GM21529 (cell line): ENCODE data around the gene CTNND2.
"Not testable (repeated sequence)": the region's sequence is repeated elsewhere in the genome, so short reads cannot be mapped to it uniquely, and the experiment has no call there.

Experiments
- ATAC-seq: cut with Tn5 transposase; IDR thresholded peaks from one replicate; pipeline ENCODE4 v1.9.1; 2021; ENCODE audit not compliant: unreplicated experiment

The CTNND2 gene

DNA sequence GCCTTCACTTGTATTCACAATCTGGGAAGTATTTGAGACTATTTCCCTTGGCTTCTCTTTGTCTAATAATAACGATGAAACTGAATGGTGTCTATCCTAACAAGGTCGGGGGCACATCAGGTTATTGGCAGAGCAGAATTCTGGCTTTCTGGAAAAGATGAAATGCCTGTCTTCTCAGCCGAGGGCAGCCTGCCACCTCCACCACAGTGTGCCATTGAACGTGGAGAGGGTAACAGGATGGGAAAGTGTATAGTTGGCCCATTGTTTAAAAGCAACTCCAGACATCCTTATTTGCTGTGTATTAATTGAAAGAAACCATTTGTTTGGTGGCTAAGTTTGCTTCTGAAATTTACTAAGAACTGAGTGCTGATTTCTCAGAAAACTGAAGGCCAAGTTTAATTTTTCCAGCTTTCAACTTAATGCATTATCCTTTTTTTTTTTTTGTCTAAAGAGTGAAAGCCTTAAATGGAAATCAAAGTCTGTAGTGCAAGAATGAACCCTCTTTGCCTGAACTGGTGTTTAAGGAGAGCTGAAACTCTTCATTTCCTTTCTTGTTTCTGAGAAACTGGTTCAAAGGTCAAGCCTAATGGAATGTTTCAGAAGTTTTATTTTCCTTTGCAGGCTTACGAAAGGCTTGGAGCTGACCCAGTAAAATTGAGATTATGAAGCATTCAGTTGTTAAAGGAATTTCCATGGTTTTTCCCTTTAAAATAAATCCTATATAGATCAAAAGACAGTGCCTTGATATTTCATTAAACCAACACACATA, 579.5 kb downstream of the CTNND2 start:
- no peak for ATAC-seq

DNA sequence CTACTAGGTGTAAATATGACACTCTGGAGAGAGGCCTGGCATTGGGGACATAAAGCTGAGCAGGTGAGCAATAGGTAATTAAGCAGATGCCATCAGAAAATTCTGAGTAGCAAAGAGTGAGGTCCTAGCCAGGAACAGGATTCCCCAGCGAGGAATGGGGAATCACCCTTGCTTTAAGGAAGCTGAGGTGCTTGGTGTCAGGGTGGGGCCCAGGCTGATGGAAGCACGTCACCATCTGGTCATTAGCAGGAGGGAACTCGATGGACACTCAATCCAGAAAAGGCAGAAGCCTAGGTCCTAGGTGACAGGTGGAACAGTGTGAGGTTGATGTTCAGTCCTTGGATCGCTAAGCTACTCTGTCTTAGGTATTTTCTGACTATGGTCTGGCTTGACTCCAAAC, 580.5 kb downstream of the CTNND2 start:
- ATAC-seq, result no peak

DNA sequence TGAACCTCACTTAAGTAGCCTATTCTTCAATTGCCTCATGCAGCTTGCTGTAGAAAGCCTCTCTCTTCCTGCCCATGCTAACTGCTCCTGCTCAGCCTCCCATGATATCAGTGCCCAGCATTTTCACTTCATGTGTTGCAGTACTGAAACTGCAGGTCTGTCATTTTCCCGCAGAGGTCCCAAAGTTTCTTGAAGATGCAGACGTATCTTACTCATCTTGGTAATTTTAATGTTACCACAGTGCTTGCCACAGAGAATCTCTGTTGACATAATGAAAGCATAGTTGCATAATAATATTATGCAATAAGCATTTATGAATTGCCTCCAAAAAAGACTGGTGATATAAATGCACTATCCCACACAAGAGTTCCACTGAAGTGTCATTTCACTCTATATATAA, 582.1 kb downstream of the CTNND2 start:
- no peak for ATAC-seq

DNA sequence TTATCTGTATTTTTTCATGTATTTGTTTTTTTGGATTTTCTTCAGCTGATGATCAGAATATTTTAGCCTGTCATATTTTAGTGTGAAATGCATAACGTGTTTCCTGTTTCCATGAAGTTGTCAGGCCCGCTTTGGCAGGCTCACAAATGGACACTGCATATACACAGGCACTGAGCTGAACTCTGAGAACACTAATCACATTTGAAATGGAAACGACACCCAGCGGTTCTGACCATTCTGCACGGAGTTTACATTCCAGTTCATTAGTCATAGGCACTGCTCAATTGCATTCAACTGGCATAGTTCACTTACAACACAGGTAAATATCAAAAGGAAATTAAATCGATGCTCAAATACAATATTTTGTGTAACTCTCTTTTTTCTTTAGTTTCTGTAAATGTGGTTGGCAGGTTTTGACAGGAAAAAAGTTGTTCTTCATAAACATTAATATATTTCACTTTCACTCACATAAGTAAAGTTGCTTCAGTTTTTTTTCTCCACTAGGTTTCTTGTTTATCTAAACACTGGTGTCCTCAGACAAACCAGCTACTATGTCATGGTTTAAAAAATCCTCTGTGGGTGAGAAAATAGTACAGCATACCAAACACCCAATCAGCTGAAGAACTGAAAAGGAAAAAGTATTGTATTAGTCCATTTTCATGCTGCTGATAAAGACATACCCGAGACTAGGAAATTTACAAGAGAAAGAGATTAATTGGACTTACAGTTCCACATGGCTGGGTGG, 584.2 kb downstream of the CTNND2 start:
- ATAC-seq, result no peak

DNA sequence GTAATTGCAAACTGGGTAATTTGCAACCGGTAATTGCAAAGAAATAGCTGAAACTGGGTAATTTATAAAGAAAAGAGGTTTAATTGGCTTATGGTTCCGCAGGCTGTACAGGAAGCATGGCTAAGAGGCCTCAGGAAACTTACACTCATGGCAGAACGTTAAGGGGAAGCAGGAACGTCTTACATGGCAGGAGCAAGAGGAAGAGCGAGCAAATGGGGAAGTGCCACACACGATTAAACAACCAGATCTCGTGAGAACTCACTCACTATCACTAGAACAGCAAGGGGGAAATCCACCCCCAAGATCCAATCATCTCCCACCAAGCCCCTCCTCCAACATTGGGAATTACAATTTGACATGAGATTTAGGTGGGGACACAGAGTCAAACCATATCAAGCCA, 590.6 kb downstream of the CTNND2 start:
- ATAC-seq, result not testable (repeated sequence)

DNA sequence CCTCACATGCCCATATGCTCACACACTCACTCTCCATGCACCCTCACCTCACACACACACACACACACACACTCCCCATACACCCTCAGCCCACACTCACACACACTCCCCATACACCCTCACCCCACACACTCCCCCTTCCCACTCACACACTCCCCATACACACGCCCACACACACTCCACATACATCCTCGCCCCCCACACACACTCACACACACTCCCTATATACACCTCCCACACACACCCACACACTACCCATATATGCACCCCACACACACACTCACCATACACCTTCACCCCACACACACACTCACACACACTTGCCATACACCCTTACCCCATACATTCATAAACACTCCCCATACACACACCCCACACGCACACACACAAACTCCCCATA, 592.5 kb downstream of the CTNND2 start:
- no peak for ATAC-seq

DNA sequence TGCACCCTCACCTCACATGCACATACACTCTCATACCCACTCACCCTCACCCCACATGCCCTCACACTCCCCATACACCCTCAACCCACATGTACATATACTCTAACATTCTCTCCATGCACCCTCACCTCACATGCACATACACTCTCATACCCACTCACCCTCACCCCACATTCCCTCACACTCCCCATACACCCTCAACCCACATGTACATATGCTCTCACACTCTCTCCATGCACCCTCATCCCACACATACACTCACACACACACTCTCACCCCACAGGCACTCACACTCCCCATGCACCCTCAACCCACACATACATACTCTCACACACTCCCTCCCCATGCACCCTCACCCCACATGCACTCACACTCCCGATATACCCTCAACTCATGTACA, 593.0 kb downstream of the CTNND2 start:
- no peak for ATAC-seq

DNA sequence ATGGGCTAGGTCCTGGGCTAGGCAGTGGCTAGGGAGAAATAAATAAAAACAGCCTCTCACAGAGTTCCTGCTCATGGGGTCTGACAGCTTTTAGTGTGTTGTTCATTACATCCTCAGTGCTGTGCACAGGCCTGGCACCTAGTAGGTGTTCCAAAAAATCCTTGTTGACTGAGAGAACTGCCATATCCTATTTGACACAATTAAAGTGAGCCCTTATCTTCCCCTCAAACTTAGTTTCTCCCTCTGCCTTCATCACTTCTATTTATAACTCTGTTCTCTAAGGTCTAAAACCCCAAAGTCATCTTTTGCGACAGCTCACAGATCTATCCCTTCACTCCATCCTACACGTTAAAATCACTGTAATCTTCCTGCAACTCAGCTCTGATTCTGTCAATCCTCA, 594.1 kb downstream of the CTNND2 start:
- ATAC-seq, result no peak

DNA sequence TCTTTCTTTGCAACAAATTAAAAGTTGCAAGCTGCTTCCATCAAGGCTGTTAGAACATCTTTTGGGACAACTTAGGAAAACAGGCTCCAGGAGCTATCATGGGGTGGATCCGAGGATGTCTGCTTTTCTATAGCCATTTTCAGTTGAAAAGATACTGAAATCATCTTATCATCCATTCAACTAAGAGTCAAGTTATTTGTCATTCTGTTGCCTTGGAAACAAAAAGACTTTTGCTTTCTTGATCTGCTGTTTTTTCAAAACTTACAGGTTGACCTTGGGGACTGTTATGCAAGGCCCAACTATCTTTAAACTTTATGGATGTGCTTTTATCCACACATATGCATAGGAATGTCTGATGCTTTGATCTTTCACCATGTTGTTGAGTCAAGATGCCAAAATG, 597.9 kb downstream of the CTNND2 start:
- ATAC-seq, result no peak

DNA sequence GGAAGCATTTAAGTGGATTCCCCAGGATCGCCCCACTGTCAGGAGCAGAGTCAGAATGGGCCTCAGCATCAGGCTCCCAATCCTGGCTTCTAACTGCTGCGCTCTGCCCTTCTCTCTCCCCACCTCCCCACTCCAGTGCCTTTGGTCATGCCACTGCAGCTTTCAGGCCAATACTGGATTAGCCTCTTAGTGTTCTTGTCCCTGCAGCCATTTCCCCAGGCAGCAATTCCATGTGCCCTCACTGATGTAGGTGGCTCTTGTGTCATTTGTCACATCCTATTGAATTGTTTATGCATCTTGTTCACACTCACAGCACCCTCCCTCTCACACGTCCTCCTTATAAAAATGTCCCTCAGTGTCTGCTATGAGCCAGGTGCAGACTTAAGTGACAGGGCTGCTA, 599.0 kb downstream of the CTNND2 start:
- ATAC-seq, result no peak

DNA sequence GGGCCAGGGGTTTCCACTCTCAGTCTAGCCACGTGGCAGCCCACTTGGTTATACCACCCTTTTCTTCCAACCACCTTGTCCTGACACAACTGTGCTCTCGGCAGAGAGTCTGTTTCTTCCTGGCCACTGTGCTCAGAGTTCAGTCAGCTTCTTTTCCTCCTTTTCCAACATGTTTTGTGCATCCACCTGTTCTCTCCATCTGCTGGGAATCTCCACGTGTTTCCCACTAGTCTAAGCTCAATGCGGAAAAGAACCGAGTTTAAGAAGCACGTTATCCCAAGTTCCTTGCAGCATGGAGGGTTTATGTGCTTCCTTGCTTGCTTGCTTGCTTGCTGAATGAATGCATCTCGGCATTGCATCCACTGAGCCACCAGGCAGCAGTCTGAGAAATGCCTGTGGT, 599.6 kb downstream of the CTNND2 start:
- ATAC-seq, result no peak

DNA sequence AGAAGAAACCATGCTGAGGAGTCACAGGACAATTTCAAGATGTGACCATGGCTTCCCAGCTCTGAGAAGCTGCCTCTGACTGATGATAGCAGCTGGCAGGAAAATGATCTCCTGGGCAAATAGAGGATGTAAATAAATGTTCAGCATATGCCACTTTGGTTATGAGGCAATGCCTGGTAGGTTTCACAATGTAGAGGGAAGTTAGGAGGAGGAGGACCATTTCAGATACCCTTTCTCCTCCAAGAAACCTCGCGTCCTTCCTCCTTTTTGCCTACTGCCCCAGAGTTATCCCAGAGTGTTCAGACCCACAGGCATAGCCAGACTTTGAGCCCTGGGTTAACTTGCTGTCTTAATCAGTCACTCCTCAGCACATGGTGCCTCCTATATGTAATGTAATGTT, 601.6 kb downstream of the CTNND2 start:
- no peak for ATAC-seq

DNA sequence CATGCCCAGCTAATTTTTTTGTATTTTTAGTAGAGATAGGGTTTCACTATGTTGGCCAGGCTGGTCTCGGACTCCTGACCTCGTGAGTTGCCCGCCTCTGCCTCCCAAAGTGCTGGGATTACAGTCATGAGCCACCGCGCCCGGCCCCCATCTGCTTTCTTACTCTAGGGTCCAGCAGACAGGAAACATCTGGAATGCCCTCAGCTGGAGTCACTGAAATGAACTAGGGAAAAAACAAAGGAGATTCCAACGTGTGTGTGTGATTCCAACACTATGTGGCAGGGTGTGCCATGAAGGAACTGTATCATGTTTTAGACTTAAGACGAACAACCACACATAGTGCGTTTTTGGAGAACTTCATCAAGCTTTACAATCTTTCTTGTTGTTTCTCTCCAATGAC, 603.1 kb downstream of the CTNND2 start:
- no peak for ATAC-seq

DNA sequence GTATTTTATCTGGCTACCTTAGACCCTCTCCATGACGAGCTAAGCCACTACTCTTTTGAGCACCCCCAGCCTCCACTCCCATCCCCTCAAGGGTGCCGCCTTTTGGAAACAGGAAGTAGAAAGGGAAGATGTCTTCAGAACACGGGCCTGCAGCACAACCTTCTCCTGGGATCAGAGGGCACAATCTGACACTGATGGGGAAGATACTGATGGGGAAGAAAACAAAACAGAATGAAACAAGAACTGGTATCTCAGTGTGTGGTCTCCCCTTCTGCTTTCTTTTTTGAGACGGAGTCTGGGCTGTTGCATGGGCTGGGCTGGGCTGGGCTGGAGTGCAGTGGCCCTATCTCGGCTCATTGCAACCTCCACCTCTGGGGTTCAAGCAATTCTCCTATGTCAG, 603.5 kb downstream of the CTNND2 start:
- ATAC-seq, result no peak

DNA sequence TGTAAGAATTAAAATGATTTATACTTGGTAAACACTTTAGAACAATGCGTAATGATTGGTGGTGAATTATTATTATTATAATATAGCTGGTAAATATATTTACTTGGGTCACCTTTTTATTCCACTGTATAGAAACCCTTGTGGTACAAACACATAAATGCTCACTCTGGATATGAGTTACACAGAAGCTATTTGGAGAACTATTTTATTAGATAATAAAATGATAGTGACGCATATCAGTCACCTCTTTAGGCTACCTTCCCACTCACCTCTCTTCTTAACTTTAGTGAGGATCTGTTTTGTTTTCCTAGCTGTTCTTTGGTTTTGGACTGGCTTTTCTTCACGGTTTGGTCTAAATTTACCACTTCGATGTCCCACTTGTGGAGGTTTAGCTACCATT, 605.4 kb downstream of the CTNND2 start:
- ATAC-seq, result no peak

DNA sequence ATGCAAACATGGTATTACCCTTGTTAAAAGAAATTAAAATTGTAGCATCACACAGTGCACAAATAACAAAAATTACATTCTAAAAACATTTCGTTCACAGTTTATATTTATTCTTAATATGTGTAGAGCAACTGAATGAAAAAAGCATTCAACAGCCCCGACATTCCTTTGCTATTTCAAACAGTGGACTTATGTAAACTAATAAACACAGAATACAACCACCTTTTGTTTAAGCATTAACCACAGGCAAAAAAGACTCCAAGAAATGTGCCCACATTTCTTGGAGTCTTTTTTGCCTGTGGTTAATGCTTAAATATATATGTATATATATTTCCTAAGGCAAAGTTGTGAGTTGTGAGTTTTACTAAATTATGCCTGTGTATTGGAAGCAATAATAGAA, 610.7 kb downstream of the CTNND2 start:
- ATAC-seq, result no peak

DNA sequence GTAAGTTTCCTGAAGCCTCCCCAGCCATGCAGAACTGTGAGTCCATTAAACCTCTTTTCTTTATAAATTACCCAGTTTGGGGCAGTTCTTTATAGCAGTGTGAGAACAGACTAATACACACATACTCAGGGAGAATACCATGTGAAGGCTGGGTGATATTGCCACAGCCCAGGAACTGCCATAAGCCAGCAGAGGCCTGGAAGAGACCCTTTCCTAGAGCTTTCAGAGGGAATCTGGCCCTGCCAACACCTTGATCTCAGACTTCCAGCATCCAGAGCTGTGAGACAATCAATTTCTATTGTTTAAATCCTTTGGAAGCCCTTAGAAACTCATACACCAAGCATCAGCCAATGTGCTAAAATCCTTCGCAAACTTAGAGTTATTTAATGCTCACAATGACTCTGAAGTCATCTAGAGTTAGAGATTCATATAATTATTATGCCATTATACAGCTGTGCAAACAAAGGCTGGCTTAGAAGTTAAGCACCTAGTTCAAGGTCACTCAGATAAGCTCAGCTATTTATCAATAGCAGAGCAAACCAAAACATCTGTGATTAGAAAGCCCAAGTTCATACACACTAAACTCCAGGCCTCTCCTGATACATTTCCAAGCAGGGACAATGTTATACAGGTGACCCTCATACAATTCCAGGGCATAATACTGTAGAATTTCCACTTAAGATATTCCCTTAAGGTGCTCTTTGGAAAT, 611.4 kb downstream of the CTNND2 start:
- ATAC-seq, result no peak

DNA sequence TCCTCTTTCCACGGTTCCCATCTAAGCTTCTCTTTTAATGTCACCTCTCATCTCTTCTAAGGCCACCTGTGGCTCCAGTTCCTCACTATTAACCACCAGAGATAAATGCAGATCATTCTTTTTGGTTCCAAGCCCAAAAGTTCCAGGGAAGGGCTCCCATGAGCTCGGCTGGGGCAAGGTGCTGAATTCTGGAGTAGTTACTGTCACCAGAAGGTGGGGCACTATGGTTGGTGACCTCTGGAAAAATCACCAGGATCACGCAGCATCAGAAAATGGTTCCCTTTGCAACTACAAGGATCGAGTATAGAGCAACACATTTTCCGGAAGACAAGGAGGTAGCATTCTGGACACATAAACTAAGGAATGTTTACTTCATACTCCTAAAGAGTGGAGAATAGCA, 614.5 kb downstream of the CTNND2 start:
- no peak for ATAC-seq

DNA sequence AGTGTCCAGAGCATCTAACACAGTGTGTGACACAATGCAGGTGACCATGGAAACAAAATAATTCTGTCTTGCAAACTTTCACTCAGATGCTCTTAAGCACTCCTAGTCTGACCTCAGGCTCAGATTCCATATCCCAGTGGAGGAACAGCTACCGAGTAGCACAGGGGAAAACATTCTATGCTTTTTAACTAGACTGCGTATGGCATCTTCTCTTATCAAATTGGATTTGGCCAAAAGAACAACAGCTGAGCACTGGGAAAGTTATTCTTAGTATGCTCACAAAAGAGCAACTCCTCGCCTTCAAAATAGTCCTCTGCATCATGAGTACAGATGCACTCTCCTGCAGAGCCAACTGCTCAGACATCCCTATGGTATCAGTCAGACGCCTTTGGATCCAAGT, 615.0 kb downstream of the CTNND2 start:
- ATAC-seq, result no peak

DNA sequence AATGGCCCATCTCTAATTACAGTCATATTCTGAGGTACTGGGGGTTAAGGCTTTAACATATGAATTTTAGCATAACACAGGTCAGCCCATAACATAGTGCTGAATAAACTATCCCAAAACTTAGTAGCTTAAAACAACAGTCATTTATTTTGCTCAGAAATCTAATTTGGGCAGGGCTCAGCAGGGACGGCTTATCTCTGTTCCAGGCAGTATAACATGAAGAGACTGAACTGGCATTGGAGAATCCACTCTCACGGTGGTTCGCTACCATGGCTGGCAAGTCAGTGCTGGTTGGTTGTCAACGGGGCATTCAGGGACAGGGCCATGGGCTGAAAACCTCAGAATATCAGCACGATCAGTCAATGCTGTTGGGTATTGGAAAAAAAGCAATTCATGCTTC, 622.4 kb downstream of the CTNND2 start:
- ATAC-seq, result no peak

DNA sequence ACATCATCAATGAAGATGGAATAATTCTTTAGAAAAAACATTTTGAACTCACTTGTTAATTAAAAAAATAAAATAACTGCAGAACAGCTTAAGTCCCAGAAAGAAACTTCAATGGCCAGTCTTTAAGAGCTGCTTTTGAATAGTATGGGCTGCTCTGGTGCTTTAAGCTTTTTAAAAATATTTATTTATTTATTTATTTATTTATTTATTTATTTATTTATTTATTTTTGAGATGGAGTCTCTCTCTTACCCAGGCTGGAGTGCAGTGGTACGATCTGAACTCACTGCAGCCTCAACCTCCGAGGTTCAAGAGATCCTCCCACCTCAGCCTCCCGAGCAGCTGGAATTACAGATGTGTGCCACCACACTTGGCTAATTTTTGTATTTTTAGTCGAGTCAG, 626.9 kb downstream of the CTNND2 start:
- no peak for ATAC-seq
